PC-3 (cell line): ENCODE results near the gene ABCA7. TPM values are rescaled to one million over a fixed set of nuclear protein-coding genes. Genes with fewer than 3 reads are reported as not detected.

Source experiments
- ATAC-seq: fragments of 200-7000 bp; cut with Tn5 transposase; 2 replicates; pipeline ENCODE4 v1.9.1; 2020; ENCODE audit warnings: mild to moderate bottlenecking, moderate library complexity
- BruUV-seq: library from RNA; stranded (reverse); fragments of 400-500 nt; replicated peaks from 2 replicates; lab custom pipeline; 2021; lab: Mats Ljungman, UMichigan
- CTCF ChIA-PET: fragments of 300-600 bp; sonication (Branson Sonifier 250); formaldehyde crosslinking; loops from one replicate; lab custom pipeline; 2022; ENCODE audit warnings: antibody characterized with exemption; lab: Charles Lee
- POLR2A ChIA-PET: fragments of 300-600 bp; sonication (Branson Sonifier 250); formaldehyde crosslinking; loops from one replicate; lab custom pipeline; 2022; ENCODE audit warnings: antibody characterized with exemption; ENCODE audit not compliant: unreplicated experiment; lab: Charles Lee
- DNase-seq: peaks from one replicate; pipeline ENCODE4 v3.0.0-alpha.2; 2015
- H2AFZ ChIP-seq: fragments of 300-600 bp; sonication (generic); 2 replicates; pipeline ENCODE4 v1.6.0; 2016; ENCODE audit warnings: antibody characterized with exemption, low read length
- H3F3A ChIP-seq: fragments of 300-600 bp; sonication (generic); one replicate; pipeline ENCODE4 v1.6.0; 2017; ENCODE audit warnings: antibody characterized with exemption, low read length, control low read depth, mild to moderate bottlenecking; ENCODE audit not compliant: unreplicated experiment
- H3K27ac ChIP-seq: fragments of 300-600 bp; sonication (generic); 2 replicates; pipeline ENCODE4 v1.5.1; 2016; ENCODE audit warnings: mild to moderate bottlenecking, low read length
- H3K27me3 ChIP-seq: fragments of 300-600 bp; sonication (generic); 2 replicates; pipeline ENCODE4 v1.6.1; 2016; ENCODE audit warnings: low read length, mixed read lengths
- H3K36me3 ChIP-seq: fragments of 300-600 bp; sonication (generic); 2 replicates; pipeline ENCODE4 v1.6.1; 2016; ENCODE audit warnings: low read depth, mixed run types, low read length, mixed read lengths
- H3K4me1 ChIP-seq: fragments of 300-600 bp; sonication (generic); 2 replicates; pipeline ENCODE4 v1.5.1; 2016; ENCODE audit warnings: low read length; ENCODE audit not compliant: insufficient read depth
- H3K4me2 ChIP-seq: fragments of 300-600 bp; sonication (generic); 2 replicates; pipeline ENCODE4 v1.6.0; 2016; ENCODE audit warnings: low read length
- H3K4me3 ChIP-seq: fragments of 300-600 bp; sonication (generic); 2 replicates; pipeline ENCODE4 v1.5.1; 2016; ENCODE audit warnings: mild to moderate bottlenecking, low read length, mixed read lengths
- H3K79me2 ChIP-seq: fragments of 300-600 bp; sonication (generic); 2 replicates; pipeline ENCODE4 v1.6.1; 2017; ENCODE audit warnings: low read length, mixed read lengths
- H3K9ac ChIP-seq: fragments of 300-600 bp; sonication (generic); 2 replicates; pipeline ENCODE4 v1.6.0; 2016; ENCODE audit warnings: mild to moderate bottlenecking, low read length
- H3K9me2 ChIP-seq: fragments of 300-600 bp; sonication (generic); replicated peaks from 2 replicates; pipeline ENCODE4 v1.6.1; 2016; ENCODE audit warnings: mixed run types, low read length, mixed read lengths
- H3K9me3 ChIP-seq: fragments of 300-600 bp; sonication (generic); 2 replicates; pipeline ENCODE4 v1.6.1; 2016; ENCODE audit warnings: low read length, mixed read lengths
- H4K20me1 ChIP-seq: fragments of 300-600 bp; sonication (generic); 2 replicates; pipeline ENCODE4 v1.6.1; 2016; ENCODE audit warnings: low read length, mixed read lengths
- EZH2 ChIP-seq: fragments of 300-600 bp; sonication (generic); IDR thresholded peaks from one replicate; pipeline ENCODE4 v1.6.1; 2017; ENCODE audit warnings: antibody characterized with exemption, mild to moderate bottlenecking, low read length; ENCODE audit not compliant: unreplicated experiment
- EZH2phosphoT487 ChIP-seq: fragments of 300-600 bp; sonication (generic); IDR thresholded peaks from 2 replicates; pipeline ENCODE4 v1.6.1; 2018; ENCODE audit warnings: mild to moderate bottlenecking, antibody characterized with exemption, low read length, borderline replicate concordance
- intact Hi-C: fragments of 100-400 bp; cut with micrococcal nuclease; formaldehyde crosslinking; loops from 2 replicates; pipeline ENCODE4 v1.9.0; 2023
- total RNA-seq: library from RNA; depleted of rRNA; stranded (reverse); fragments of >200 nt; gene quantifications from 2 replicates; pipeline ENCODE4 v1.2.3, GENCODE V29; 2014
- TF ChIP-seq, protein P1 (sequence below): fragments of 300-600 bp; sonication (generic); conservative IDR thresholded peaks from 2 replicates; pipeline ENCODE4 v1.5.1; 2017; ENCODE audit warnings: antibody characterized with exemption, low read depth, mild to moderate bottlenecking, low read length

The ABCA7 gene
- total RNA-seq, 1 experiment from 2014 or later: 27.3 TPM

DNA sequence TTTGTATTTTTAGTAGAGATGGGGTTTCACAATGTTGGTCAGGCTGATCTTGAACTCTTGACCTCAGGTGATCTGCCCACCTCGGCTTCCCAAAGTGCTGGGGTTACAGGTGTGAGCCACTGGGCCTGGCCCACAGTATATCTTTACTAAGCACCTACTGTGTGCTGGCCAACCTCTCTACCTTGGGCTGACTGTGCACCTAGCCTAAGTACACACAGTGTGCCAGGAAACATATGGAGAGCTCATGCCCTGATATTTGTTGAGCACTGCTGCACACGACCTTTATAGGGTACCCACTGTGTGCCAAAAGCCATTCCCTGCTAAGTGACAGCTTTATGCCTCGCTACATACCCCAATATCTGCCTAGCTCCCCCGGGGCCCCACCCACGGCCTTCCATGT lies 20.8 kb downstream of the ABCA7 start:
- no peak overlapping the region for H3K27ac ChIP-seq
- ChIA-PET POLR2A (no interaction called here), CTCF (no interaction called here)
- no TSS peak for BruUV-seq
- no peaks in the 10 kb centered on the region for H3K79me2 ChIP-seq
- TF ChIP-seq EZH2 (no peak), EZH2phosphoT487 (no peak)
- TF ChIP-seq, protein P1, sequence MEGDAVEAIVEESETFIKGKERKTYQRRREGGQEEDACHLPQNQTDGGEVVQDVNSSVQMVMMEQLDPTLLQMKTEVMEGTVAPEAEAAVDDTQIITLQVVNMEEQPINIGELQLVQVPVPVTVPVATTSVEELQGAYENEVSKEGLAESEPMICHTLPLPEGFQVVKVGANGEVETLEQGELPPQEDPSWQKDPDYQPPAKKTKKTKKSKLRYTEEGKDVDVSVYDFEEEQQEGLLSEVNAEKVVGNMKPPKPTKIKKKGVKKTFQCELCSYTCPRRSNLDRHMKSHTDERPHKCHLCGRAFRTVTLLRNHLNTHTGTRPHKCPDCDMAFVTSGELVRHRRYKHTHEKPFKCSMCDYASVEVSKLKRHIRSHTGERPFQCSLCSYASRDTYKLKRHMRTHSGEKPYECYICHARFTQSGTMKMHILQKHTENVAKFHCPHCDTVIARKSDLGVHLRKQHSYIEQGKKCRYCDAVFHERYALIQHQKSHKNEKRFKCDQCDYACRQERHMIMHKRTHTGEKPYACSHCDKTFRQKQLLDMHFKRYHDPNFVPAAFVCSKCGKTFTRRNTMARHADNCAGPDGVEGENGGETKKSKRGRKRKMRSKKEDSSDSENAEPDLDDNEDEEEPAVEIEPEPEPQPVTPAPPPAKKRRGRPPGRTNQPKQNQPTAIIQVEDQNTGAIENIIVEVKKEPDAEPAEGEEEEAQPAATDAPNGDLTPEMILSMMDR: no peak
- no peak overlapping the region for H2AFZ ChIP-seq
- no peak overlapping the region for H3K9ac ChIP-seq
- no peak overlapping the region for H3K4me2 ChIP-seq
- intact Hi-C loops: no loop called here
- no peak overlapping the region for H3K4me3 ChIP-seq
- ATAC-seq (no peak), DNase-seq (no peak)
- no peaks in the 10 kb centered on the region for H4K20me1 ChIP-seq
- no peaks in the 10 kb centered on the region for H3K9me2 ChIP-seq
- peaks cover 9% of the 10 kb centered on the region for H3K9me3 ChIP-seq
- no peaks in the 10 kb centered on the region for H3F3A ChIP-seq
- peaks cover 7% of the 10 kb centered on the region for H3K4me1 ChIP-seq
- H3K27me3 ChIP-seq: no peaks in the 10 kb centered on the region
- peaks cover 27% of the 10 kb centered on the region for H3K36me3 ChIP-seq

DNA sequence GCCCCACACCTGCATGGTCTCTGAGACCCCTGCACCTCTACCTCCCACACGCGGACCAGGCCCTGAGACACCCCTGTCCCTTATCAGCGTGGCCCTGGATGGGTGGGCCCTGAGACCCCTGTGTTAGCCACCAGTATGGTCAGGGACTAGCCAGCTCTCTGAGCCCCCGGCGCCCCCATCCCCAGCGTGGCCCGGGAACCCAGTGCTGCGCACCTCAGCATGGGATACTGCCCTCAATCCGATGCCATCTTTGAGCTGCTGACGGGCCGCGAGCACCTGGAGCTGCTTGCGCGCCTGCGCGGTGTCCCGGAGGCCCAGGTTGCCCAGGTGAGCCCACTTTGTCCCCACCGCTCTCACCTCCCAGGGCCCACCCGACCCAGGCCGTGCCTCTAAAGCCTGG lies 22.1 kb downstream of the ABCA7 start:
- no peak for TF ChIP-seq EZH2phosphoT487
- no peak for TF ChIP-seq EZH2
- TF ChIP-seq, protein P1: no peak
- peaks cover 19% of the 10 kb centered on the region for H3K36me3 ChIP-seq
- H3K27ac ChIP-seq: no peak overlapping the region
- intact Hi-C loops: no loop called here
- no peaks in the 10 kb centered on the region for H4K20me1 ChIP-seq
- H3K27me3 ChIP-seq: no peaks in the 10 kb centered on the region
- H3K4me1 ChIP-seq: peaks cover 18% of the 10 kb centered on the region
- ATAC-seq (no peak), DNase-seq (no peak)
- CTCF ChIA-PET: no interaction called here
- POLR2A ChIA-PET: no interaction called here
- no peak overlapping the region for H3K4me3 ChIP-seq
- no TSS peak for BruUV-seq
- peaks cover 5% of the 10 kb centered on the region for H3K9me3 ChIP-seq
- H3K9me2 ChIP-seq: no peaks in the 10 kb centered on the region
- no peaks in the 10 kb centered on the region for H3K79me2 ChIP-seq
- no peak overlapping the region for H3K4me2 ChIP-seq
- no peak overlapping the region for H3K9ac ChIP-seq
- no peak overlapping the region for H2AFZ ChIP-seq
- H3F3A ChIP-seq: no peaks in the 10 kb centered on the region

DNA sequence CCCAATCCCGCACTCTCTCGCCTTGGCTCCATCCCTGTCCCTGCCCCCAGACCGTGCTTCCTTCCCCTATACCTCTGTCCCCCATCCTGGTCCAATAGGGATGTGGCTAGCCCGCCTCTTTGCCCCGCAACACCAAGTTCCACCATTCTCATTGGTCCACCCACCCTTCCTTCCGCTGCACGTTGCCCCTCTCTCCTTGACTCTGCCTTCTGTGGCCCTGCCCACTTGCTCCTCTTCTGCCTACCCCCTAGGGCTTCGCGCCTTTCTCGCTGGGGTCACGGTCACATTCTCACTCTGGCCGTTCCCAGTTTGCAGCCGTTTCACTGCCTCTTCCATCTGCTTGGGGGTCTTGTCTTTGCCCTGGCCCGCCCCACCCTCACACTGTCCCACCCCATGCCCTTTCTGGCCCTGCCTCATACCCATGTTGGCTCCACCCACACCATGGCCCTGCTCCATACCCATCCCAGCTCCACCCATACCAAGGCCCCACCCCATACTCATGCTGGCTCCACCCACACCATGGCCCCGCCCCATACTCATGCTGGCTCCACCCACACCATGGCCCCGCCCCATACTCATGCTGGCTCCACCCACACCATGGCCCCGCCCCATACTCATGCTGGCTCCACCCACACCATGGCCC lies 22.6 kb downstream of the ABCA7 start:
- no TSS peak for BruUV-seq
- no peak overlapping the region for H3K9ac ChIP-seq
- peaks cover 14% of the 10 kb centered on the region for H3K36me3 ChIP-seq
- H3K9me2 ChIP-seq: no peaks in the 10 kb centered on the region
- TF ChIP-seq EZH2phosphoT487 (no peak), EZH2 (no peak)
- TF ChIP-seq, protein P1: no peak
- H3K27me3 ChIP-seq: no peaks in the 10 kb centered on the region
- POLR2A ChIA-PET: no interaction called here
- intact Hi-C loops: no loop called here
- H3K27ac ChIP-seq: no peak overlapping the region
- H3K9me3 ChIP-seq: no peaks in the 10 kb centered on the region
- H2AFZ ChIP-seq: no peak overlapping the region
- H3K4me3 ChIP-seq: no peak overlapping the region
- no peak for ATAC-seq
- no peak overlapping the region for H3K4me2 ChIP-seq
- H3F3A ChIP-seq: no peaks in the 10 kb centered on the region
- H4K20me1 ChIP-seq: no peaks in the 10 kb centered on the region
- CTCF ChIA-PET: no interaction called here
- peaks cover 18% of the 10 kb centered on the region for H3K4me1 ChIP-seq
- H3K79me2 ChIP-seq: no peaks in the 10 kb centered on the region
- no peak for DNase-seq
